Peyer's patch (tissue), 4 donors: Measurements from ENCODE around the gene ESPL1. TPM values are rescaled to one million over a fixed set of nuclear protein-coding genes. Genes with fewer than 3 reads are reported as not detected.

Experiments used
- DNase-seq, 3 donors: peaks; one replicate each; pipeline ENCODE4 v3.0.0-alpha.2; 2017 to 2019
- H3K27ac ChIP-seq, 4 donors: fragments of 200-600 bp; sonication (generic); one replicate each; pipeline ENCODE4 v1.5.1; 2016 to 2019
- H3K27me3 ChIP-seq, 2 donors: fragments of 200-600 bp; sonication (generic); one replicate each; pipeline ENCODE4 v1.5.1; 2019
- H3K36me3 ChIP-seq, 3 donors: fragments of 200-600 bp; sonication (generic); one replicate each; pipeline ENCODE4 v1.5.1; 2016 to 2019
- H3K4me1 ChIP-seq, 4 donors: fragments of 200-600 bp; sonication (generic); one replicate each; pipeline ENCODE4 v1.5.1; 2016 to 2019
- H3K4me3 ChIP-seq, 4 donors: fragments of 200-600 bp; sonication (generic); 1 replicate in 3 of 4; 2 replicates in 1 of 4; pipeline ENCODE4 v1.5.1; 2016 to 2019; ENCODE audit warnings: mild to moderate bottlenecking in 1 of 4
- H3K9me3 ChIP-seq, 4 donors: fragments of 200-600 bp; sonication (generic); one replicate each; pipeline ENCODE4 v1.5.1; 2016 to 2019; ENCODE audit warnings: mild to moderate bottlenecking in 1 of 4
- POLR2A ChIP-seq, 2 donors: fragments of 450-650 bp; IDR thresholded peaks; one replicate each; pipeline ENCODE4 v1.5.1; 2017; ENCODE audit warnings: antibody characterized with exemption in 2 of 2, mild to moderate bottlenecking in 2 of 2, moderate library complexity in 2 of 2
- total RNA-seq, 4 donors: library from RNA; depleted of rRNA; stranded (reverse); fragments of >200 nt; gene quantifications; one replicate each; pipeline ENCODE4 v1.1.0, GENCODE V29; 2016
- TF ChIP-seq, protein P1 (sequence below), 6 experiments: fragments of 450-650 bp in 4 of 6; fragments of 200-600 bp in 2 of 6; sonication (generic) in 1 of 6; IDR thresholded peaks; one replicate each; pipeline ENCODE4 v1.5.1; 2017 to 2019; ENCODE audit warnings: antibody characterized with exemption in 6 of 6, mild to moderate bottlenecking in 3 of 6, moderate library complexity in 1 of 6

Gene ESPL1
- total RNA-seq, 4 donors from 2014 or later: 47.0 to 108 (median 87.0) TPM

- Histone ChIP-seq H3K27me3 (no peaks in the 10 kb centered on the region), H3K36me3 (peaks cover 0 to 72% (median 0%) of the 10 kb centered on the region in 3 donors), H3K27ac (no peak overlapping the region), H3K4me3 (no peak overlapping the region), H3K4me1 (no peaks in the 10 kb centered on the region), H3K9me3 (no peaks in the 10 kb centered on the region)
- DNase-seq: no peak
- TF ChIP-seq, protein P1, sequence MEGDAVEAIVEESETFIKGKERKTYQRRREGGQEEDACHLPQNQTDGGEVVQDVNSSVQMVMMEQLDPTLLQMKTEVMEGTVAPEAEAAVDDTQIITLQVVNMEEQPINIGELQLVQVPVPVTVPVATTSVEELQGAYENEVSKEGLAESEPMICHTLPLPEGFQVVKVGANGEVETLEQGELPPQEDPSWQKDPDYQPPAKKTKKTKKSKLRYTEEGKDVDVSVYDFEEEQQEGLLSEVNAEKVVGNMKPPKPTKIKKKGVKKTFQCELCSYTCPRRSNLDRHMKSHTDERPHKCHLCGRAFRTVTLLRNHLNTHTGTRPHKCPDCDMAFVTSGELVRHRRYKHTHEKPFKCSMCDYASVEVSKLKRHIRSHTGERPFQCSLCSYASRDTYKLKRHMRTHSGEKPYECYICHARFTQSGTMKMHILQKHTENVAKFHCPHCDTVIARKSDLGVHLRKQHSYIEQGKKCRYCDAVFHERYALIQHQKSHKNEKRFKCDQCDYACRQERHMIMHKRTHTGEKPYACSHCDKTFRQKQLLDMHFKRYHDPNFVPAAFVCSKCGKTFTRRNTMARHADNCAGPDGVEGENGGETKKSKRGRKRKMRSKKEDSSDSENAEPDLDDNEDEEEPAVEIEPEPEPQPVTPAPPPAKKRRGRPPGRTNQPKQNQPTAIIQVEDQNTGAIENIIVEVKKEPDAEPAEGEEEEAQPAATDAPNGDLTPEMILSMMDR (IDR thresholded peaks at IDR 0.05): no peak
- no peak for TF ChIP-seq POLR2A (IDR thresholded peaks at IDR 0.05)
Observed at GRCh38 chr12:53313996-53314395, 45.9 kb downstream of the ESPL1 start.

GRCh38 chr12:53320352-53321195 lies 52.5 kb downstream of the ESPL1 start:
- Histone ChIP-seq H3K27me3 (no peaks in the 10 kb centered on the region), H3K4me1 (peaks cover 0 to 21% (median 7%) of the 10 kb centered on the region in 4 donors)

GRCh38 chr12:53324113-53324778 lies 56.1 kb downstream of the ESPL1 start:
- peaks cover 0 to 29% (median 10%) of the 10 kb centered on the region in 4 donors for H3K4me1 ChIP-seq
- H3K9me3 ChIP-seq: no peaks in the 10 kb centered on the region
- TF ChIP-seq, protein P1 (IDR thresholded peaks at IDR 0.05): no peak
- no peak for TF ChIP-seq POLR2A (IDR thresholded peaks at IDR 0.05)
- DNase-seq: peak in 2 of 3 donors; percentile 73 to 83
- H3K27ac ChIP-seq: peak overlapping the region; percentile 80 to 94 (median 85)
- no peaks in the 10 kb centered on the region for H3K27me3 ChIP-seq
- peaks cover 0 to 3% (median 0%) of the 10 kb centered on the region in 3 donors for H3K36me3 ChIP-seq
- peak overlapping the region; percentile 53 to 67 (median 65) for H3K4me3 ChIP-seq

More at GRCh38 chr12:53320352-53321195, 52.5 kb downstream of the ESPL1 start:
- TF ChIP-seq, protein P1 (IDR thresholded peaks at IDR 0.05): no peak
- TF ChIP-seq POLR2A (IDR thresholded peaks at IDR 0.05): no peak
- peak overlapping the region; percentile 82 to 97 (median 88) for H3K27ac ChIP-seq
- H3K9me3 ChIP-seq: no peaks in the 10 kb centered on the region
- peaks cover 0 to 29% (median 0%) of the 10 kb centered on the region in 3 donors for H3K36me3 ChIP-seq
- DNase-seq: no peak
- peak overlapping the region; percentile 61 to 81 (median 66) for H3K4me3 ChIP-seq

- Histone ChIP-seq H3K9me3 (no peaks in the 10 kb centered on the region), H3K27ac (peak overlapping the region; percentile 80 to 94 (median 85)), H3K4me1 (peaks cover 0 to 27% (median 10%) of the 10 kb centered on the region in 4 donors), H3K36me3 (no peaks in the 10 kb centered on the region), H3K27me3 (no peaks in the 10 kb centered on the region), H3K4me3 (peak overlapping the region; percentile 53 to 67 (median 65))
- peak; percentile 89 to 96 (median 93) for DNase-seq
- TF ChIP-seq, protein P1 (IDR thresholded peaks at IDR 0.05): peak; percentile 54 to 87 (median 81)
- TF ChIP-seq POLR2A (IDR thresholded peaks at IDR 0.05): peak; percentile 24 to 39
Observed at GRCh38 chr12:53324779-53325510, 56.8 kb downstream of the ESPL1 start.

DNA sequence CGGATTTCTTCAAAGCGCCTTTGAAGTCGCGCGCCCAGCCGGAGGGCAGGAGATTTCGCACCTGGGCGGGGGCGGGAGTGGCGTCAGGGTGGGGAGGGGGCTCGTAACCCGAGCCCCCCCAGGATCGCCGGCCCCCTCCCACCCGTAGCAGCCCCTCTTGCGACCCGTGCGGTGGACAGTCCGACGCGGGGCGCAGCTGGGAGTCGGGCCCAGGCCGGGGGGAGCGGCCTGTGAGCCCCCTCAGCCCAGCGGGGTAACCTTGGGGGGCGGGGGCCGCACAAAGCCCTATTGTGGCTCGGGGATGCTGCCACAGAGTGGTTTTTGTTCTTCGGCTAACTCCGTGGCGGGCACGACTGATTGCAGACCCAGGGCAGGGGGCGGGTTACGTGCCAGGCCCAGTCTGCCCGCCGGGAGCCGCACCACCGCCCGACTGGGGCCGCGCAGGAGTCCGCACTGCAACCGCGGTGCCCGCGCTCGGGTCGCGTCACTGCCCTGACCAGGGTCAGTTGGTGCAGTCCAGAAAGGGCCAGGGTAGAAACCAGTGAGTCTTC lies 57.5 kb downstream of the ESPL1 start:
- no peak for TF ChIP-seq POLR2A (IDR thresholded peaks at IDR 0.05)
- TF ChIP-seq, protein P1 (IDR thresholded peaks at IDR 0.05): no peak
- H3K36me3 ChIP-seq: no peaks in the 10 kb centered on the region
- H3K4me3 ChIP-seq: peak overlapping the region; percentile 53 to 67 (median 65)
- peaks cover 0 to 21% (median 10%) of the 10 kb centered on the region in 4 donors for H3K4me1 ChIP-seq
- no peaks in the 10 kb centered on the region for H3K27me3 ChIP-seq
- H3K27ac ChIP-seq: peak overlapping the region; percentile 80 to 94 (median 85)
- DNase-seq: peak in 2 of 3 donors; percentile 34 to 54
- no peaks in the 10 kb centered on the region for H3K9me3 ChIP-seq
